ENCODE results near the gene PAQR5. TPM values are rescaled to one million over a fixed set of nuclear protein-coding genes. Genes with fewer than 3 reads are reported as not detected.

PAQR5 gene
- total RNA-seq, 4 donors from 2014 or later: 6.4 to 39.8 (median 14.4) TPM

- 89 to 92% methylated on average over 1 of the region's 1 CpG for WGBS, 2 donors
- Histone ChIP-seq H3K36me3 (peaks cover 0 to 14% (median 0%) of the 10 kb centered on the region in 3 donors), H3K27ac (no peak overlapping the region), H3K4me1 (no peaks in the 10 kb centered on the region), H3K27me3 (no peaks in the 10 kb centered on the region), H3K4me3 (no peak overlapping the region), H3K9me3 (no peaks in the 10 kb centered on the region)
- TF ChIP-seq POLR2A (IDR thresholded peaks at IDR 0.05) (no peak), CTCF (IDR thresholded peaks at IDR 0.05) (no peak)
- intact Hi-C loops (cut with DNase I): no loop called here
- no peak for DNase-seq
These were observed 126.2 kb downstream of the PAQR5 start for GRCh38 chr15:69424748-69425413.

- intact Hi-C loops (cut with DNase I): no loop called here
- H3K9me3 ChIP-seq: no peaks in the 10 kb centered on the region
- no peak overlapping the region for H3K27ac ChIP-seq
- 92 to 100% methylated on average over 1 of the region's 1 CpG for WGBS, 2 donors
- H3K4me3 ChIP-seq: no peak overlapping the region
- TF ChIP-seq CTCF (IDR thresholded peaks at IDR 0.05) (no peak), POLR2A (IDR thresholded peaks at IDR 0.05) (no peak)
- DNase-seq: no peak
- no peaks in the 10 kb centered on the region for H3K27me3 ChIP-seq
- H3K4me1 ChIP-seq: no peaks in the 10 kb centered on the region
- H3K36me3 ChIP-seq: peaks cover 0 to 28% (median 0%) of the 10 kb centered on the region in 3 donors
These were observed 135.1 kb downstream of the PAQR5 start for GRCh38 chr15:69433831-69434230.

GRCh38 chr15:69434238-69434637, 135.5 kb downstream of the PAQR5 start:
- intact Hi-C loops (cut with DNase I): no loop called here
- peaks cover 0 to 32% (median 0%) of the 10 kb centered on the region in 3 donors for H3K36me3 ChIP-seq
- no peaks in the 10 kb centered on the region for H3K9me3 ChIP-seq
- DNase-seq: no peak
- no peaks in the 10 kb centered on the region for H3K27me3 ChIP-seq
- 91 to 95% methylated on average over 5 of the region's 5 CpGs for WGBS, 2 donors
- H3K4me1 ChIP-seq: no peaks in the 10 kb centered on the region
- no peak overlapping the region for H3K27ac ChIP-seq
- H3K4me3 ChIP-seq: no peak overlapping the region
- TF ChIP-seq CTCF (IDR thresholded peaks at IDR 0.05) (no peak), POLR2A (IDR thresholded peaks at IDR 0.05) (no peak)

- no peaks in the 10 kb centered on the region for H3K27me3 ChIP-seq
- no peaks in the 10 kb centered on the region for H3K4me1 ChIP-seq
- intact Hi-C loops (cut with DNase I): no loop called here
- peaks cover 0 to 32% (median 0%) of the 10 kb centered on the region in 3 donors for H3K36me3 ChIP-seq
- H3K9me3 ChIP-seq: no peaks in the 10 kb centered on the region
- H3K4me3 ChIP-seq: no peak overlapping the region
- WGBS, 2 donors: 86 to 95% methylated on average over 13 to 18 of the region's 18 CpGs
- no peak for DNase-seq
- TF ChIP-seq CTCF (IDR thresholded peaks at IDR 0.05) (no peak), POLR2A (IDR thresholded peaks at IDR 0.05) (no peak)
- H3K27ac ChIP-seq: no peak overlapping the region
These were observed 136.0 kb downstream of the PAQR5 start for GRCh38 chr15:69434679-69435078.

GRCh38 chr15:69435985-69436384, 137.3 kb downstream of the PAQR5 start:
- H3K27ac ChIP-seq: no peak overlapping the region
- H3K4me3 ChIP-seq: no peak overlapping the region
- no peaks in the 10 kb centered on the region for H3K27me3 ChIP-seq
- intact Hi-C loops (cut with DNase I): no loop called here
- no peak for TF ChIP-seq POLR2A (IDR thresholded peaks at IDR 0.05)
- no peak for TF ChIP-seq CTCF (IDR thresholded peaks at IDR 0.05)
- DNase-seq: no peak
- H3K36me3 ChIP-seq: peaks cover 0 to 36% (median 0%) of the 10 kb centered on the region in 3 donors
- WGBS, 2 donors: 88 to 92% methylated on average over 4 of the region's 4 CpGs
- no peaks in the 10 kb centered on the region for H3K9me3 ChIP-seq
- H3K4me1 ChIP-seq: no peaks in the 10 kb centered on the region
